HG03354 (cell line): ENCODE measurements around the gene SH3BGRL2.
"Not testable (repeated sequence)": the region's sequence is repeated elsewhere in the genome, so short reads cannot be mapped to it uniquely, and the experiment has no call there.

Experiments used
- ATAC-seq: cut with Tn5 transposase; IDR thresholded peaks from one replicate; pipeline ENCODE4 v1.9.1; 2021; ENCODE audit warnings: mild to moderate bottlenecking; ENCODE audit not compliant: unreplicated experiment, poor library complexity, severe bottlenecking

Gene SH3BGRL2

DNA sequence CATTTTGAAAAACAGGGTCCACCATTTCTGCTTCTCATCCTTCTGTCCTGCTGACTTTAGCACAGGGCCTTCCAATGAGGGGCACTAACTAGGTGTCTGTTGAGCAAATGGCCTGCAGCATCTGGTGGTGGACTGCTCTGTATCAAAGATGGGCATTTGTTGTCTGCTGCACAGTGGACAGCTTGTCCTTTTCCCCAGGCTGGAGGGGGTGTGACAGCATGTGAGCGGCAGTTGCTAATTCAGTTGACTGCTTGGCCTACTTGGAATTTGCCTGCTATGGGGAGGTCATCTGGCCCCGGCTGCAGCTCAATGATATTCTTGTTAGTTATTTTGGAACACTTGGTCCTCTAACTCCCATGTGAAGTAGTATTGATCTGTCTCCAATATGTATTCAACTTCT is 93.7 kb downstream of the SH3BGRL2 start:
- no peak for ATAC-seq

DNA sequence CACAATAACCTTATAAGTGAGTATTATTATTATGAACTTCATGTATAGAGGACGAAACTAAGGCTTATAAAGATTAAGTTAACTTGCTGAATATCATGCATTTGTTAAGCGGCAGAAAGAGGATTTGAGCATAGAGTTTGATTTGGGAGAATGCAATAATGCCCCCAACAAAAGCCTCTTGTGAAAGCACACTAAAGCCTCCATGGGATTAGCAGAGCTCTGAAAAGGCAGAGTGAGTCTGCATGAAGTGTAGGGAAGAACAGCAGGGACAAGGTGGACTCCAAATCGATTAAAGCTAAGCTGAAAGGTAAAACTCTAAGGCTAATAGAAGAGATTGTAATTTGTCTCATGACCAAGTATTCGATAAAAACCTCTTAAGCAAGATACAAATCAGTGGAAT is 100.3 kb downstream of the SH3BGRL2 start:
- no peak for ATAC-seq

DNA sequence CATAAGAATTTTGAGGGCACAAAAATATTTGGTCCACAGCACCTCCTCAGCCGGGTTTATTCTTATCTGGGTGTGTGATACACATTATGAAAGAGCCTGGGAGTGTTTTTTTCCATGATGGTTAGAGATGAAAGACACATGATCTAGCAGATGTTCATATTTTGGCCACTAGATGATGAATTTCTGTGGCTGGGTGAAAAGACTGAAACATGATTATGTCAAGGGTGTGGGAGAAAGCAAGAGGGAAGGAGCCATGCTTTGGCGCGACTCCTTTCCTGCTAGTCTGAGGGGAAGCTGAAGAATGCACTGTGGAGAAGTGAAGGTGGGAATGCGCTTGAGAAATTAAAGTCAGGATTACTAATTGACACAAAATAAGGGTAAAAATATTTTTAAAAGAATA is 102.3 kb downstream of the SH3BGRL2 start:
- ATAC-seq = no peak

DNA sequence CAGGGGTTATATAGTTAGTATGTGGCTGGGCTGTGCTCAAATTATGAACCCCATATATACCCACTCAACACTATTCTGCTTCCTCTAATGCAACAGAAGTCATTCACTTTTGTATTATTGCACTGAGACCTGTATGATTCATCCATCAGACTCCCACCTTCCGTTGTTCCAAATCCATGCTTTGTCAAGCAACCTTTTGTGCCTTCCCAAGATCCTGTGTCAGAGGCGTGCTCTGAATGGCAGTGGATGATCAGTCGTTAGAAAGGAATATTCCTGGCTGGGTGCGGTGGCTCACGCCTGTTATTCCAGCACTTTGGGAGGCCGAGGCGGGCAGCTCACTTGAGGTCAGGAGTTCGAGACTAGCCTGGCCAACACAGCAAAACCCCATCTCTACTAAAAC is 103.2 kb downstream of the SH3BGRL2 start:
- no peak for ATAC-seq

DNA sequence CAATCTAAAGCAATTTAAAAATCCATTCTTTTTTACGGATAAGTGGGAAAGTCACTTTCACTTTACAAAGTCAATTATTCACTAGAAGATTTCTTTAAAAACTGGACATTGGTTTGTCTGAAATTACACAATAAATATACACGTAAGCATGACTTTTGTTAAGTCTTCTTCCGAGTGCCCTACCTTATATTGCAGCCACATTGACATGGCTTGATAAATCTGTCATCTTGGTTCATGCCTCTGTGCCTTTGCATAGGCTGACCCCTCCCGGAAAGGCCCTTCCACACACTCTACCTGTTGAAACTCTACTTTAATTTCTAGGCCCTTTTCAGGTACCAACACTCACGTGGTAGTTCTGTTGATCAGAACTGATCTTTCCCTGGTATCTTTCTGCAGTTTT is 104.1 kb downstream of the SH3BGRL2 start:
- ATAC-seq = no peak

DNA sequence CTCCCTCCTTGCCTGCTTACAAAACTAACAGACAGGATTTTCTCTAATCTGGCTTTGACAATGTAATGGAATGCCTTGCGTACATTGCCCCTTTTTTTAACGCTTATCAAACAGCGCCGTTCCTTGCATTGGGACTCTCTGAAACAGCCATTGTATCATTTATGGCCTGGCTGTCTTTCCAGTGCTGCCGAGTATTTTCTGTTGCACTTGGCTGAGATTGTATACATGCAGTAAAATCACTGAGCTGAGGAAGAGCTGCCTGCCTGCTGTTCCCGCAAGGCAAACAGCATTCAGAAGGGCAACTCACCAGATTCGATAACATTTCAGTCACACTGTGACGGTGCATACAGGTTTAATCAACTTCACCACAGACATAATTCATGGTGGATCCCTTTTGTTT is 106.0 kb downstream of the SH3BGRL2 start:
- no peak for ATAC-seq

DNA sequence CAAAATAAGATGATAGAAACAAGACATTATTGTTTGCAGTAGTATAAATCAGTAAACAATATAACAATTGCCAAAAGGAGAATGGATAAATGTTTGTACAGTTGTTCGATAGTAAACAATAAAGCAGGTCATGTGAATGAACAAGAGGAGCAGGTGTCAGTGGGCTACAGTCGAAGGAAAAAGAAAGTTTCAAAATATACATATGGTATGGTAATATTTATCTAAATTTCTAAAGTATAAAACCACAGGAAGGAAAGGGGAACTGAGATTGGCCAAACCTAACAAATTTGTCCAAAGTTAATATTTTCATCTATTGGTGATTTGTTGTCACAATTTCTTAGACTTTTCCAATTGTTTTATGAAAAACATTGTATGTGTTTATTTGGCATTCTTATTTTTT is 110.9 kb downstream of the SH3BGRL2 start:
- ATAC-seq = no peak

DNA sequence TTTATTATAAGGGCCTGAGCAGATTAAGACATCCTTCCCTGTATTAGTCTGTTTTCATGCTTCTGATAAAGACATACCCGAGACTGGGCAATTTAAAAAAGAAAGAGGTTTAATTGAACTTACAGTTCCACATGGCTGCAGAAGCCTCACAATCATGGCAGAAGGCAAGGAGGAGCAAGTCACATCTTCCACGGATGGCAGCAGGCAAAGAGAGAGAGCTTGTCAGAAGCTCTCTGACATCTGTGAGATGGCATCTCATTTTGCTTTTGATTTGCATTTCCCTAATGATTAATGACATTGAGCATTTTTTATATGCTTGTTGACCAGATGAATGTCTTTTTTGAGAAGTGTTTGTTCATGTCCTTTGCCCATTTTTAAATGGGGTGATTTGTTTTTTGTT is 114.2 kb downstream of the SH3BGRL2 start:
- not testable (repeated sequence) for ATAC-seq

DNA sequence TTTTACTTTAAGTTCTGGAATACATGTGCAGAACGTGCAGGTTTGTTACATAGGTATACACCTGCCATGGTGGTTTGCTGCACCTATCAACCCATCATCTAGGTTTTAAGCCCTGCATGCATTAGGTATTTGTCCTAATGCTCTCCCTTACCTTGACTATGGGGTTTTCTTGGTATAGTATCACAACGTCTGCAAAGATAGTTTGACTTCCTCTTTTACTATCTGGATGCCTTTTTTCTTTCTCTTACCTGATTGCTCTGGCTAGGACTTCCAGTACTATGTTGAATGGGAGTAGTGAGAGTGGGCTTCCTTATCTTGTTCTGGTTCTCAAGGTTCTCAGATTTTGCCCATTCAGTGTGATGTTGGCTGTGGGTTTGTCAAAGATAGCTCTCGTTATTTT is 115.2 kb downstream of the SH3BGRL2 start:
- ATAC-seq = not testable (repeated sequence)

DNA sequence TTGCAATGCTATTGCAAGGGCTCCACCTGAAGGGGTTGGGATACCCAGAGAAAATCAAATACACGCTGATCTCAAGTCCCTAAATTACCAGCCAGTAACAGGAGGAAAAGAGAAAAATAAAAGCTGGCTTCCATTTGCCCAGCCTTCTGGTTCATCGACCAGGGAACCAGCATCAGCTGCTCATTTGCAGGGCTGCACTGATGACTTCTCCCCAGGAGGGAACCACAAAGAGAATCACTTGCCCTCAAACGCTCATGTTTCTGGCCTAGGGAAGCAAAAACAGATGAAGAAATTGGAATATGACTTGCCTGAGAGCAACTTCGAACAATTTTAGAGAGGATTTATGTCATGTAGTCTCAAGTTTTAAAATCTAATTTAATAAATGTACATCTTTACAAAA is 119.7 kb downstream of the SH3BGRL2 start:
- ATAC-seq = no peak
